H9 (cell line): Measurements from ENCODE around the gene SH2D2A. TPM values are rescaled to one million over a fixed set of nuclear protein-coding genes. Genes with fewer than 3 reads are reported as not detected.

ENCODE experiments used
- DNase-seq: peaks from one replicate; pipeline ENCODE4 v3.0.0-alpha.2; 2017
- H2AFZ ChIP-seq: one replicate; pipeline ENCODE4 v1.6.1; 2013; ENCODE audit warnings: mild to moderate bottlenecking, low read length, control low read depth, moderate library complexity
- H2AK5ac ChIP-seq: 2 replicates; pipeline ENCODE4 v1.6.1; 2013; ENCODE audit warnings: low read length, control low read depth, mixed read lengths; ENCODE audit not compliant: insufficient read length
- H2BK120ac ChIP-seq: one replicate; pipeline ENCODE4 v1.6.1; 2013; ENCODE audit warnings: low read depth, mild to moderate bottlenecking, low read length, control low read depth, inconsistent platforms; ENCODE audit not compliant: poor library complexity, severe bottlenecking
- H2BK12ac ChIP-seq: 2 replicates; pipeline ENCODE4 v1.6.1; 2013; ENCODE audit warnings: low read length, control low read depth, mixed read lengths, low read depth; ENCODE audit not compliant: insufficient read length
- H2BK15ac ChIP-seq: 2 replicates; pipeline ENCODE4 v1.6.1; 2013; ENCODE audit warnings: low read depth, low read length, control low read depth
- H2BK20ac ChIP-seq: one replicate; pipeline ENCODE4 v1.6.1; 2013; ENCODE audit warnings: low read depth, mild to moderate bottlenecking, low read length, control low read depth, inconsistent platforms; ENCODE audit not compliant: poor library complexity, severe bottlenecking
- H2BK5ac ChIP-seq: 2 replicates; pipeline ENCODE4 v1.6.1; 2013; ENCODE audit warnings: low read length, control low read depth, mixed read lengths; ENCODE audit not compliant: insufficient read length
- H3K14ac ChIP-seq: 2 replicates; pipeline ENCODE4 v1.6.1; 2013; ENCODE audit warnings: low read length, control low read depth; ENCODE audit not compliant: insufficient read depth
- H3K18ac ChIP-seq: 2 replicates; pipeline ENCODE4 v1.6.1; 2013; ENCODE audit warnings: low read depth, mild to moderate bottlenecking, mixed read lengths, low read length, control low read depth; ENCODE audit not compliant: insufficient read length
- H3K23ac ChIP-seq: 2 replicates; pipeline ENCODE4 v1.6.1; 2013; ENCODE audit warnings: low read length, control low read depth, mixed read lengths, low read depth; ENCODE audit not compliant: insufficient read length
- H3K23me2 ChIP-seq: 2 replicates; pipeline ENCODE4 v1.6.1; 2013; ENCODE audit warnings: low read depth, mild to moderate bottlenecking, mixed read lengths, low read length, control low read depth; ENCODE audit not compliant: insufficient read length, poor library complexity, severe bottlenecking
- H3K27ac ChIP-seq: 2 replicates; pipeline ENCODE4 v1.5.1; 2013; ENCODE audit warnings: low read length, control low read depth, mixed read lengths, low read depth; ENCODE audit not compliant: insufficient read length
- H3K27me3 ChIP-seq: 2 replicates; pipeline ENCODE4 v1.6.1; 2013; ENCODE audit warnings: low read length, control low read depth, inconsistent platforms; ENCODE audit not compliant: insufficient read depth
- H3K4ac ChIP-seq: 2 replicates; pipeline ENCODE4 v1.6.1; 2013; ENCODE audit warnings: low read depth, mild to moderate bottlenecking, control low read depth, inconsistent platforms, low read length, moderate library complexity
- H3K4me1 ChIP-seq: 2 replicates; pipeline ENCODE4 v1.6.1; 2013; ENCODE audit warnings: low read length, control low read depth, inconsistent platforms; ENCODE audit not compliant: insufficient read depth
- H3K4me2 ChIP-seq: 2 replicates; pipeline ENCODE4 v1.6.1; 2013; ENCODE audit warnings: low read length, control low read depth, mixed read lengths; ENCODE audit not compliant: insufficient read length, insufficient read depth
- H3K56ac ChIP-seq: 2 replicates; pipeline ENCODE4 v1.6.1; 2013; ENCODE audit warnings: low read depth, mild to moderate bottlenecking, mixed read lengths, low read length, control low read depth; ENCODE audit not compliant: insufficient read length
- H3K79me1 ChIP-seq: 2 replicates; pipeline ENCODE4 v1.6.1; 2013; ENCODE audit warnings: low read depth, mild to moderate bottlenecking, moderate library complexity, low read length, control low read depth, inconsistent platforms; ENCODE audit not compliant: insufficient read depth, poor library complexity, severe bottlenecking
- H3K79me2 ChIP-seq: 2 replicates; pipeline ENCODE4 v1.6.1; 2013; ENCODE audit warnings: low read length, control low read depth, inconsistent platforms; ENCODE audit not compliant: insufficient read depth
- H3K9ac ChIP-seq: 2 replicates; pipeline ENCODE4 v1.6.1; 2013; ENCODE audit warnings: low read length, control low read depth, mixed read lengths; ENCODE audit not compliant: insufficient read length; ENCODE audit errors: extremely low read depth
- H3K9me3 ChIP-seq: one replicate; pipeline ENCODE4 v1.6.1; 2013; ENCODE audit warnings: low read depth, low read length, inconsistent platforms; ENCODE audit not compliant: control insufficient read depth
- H3T11ph ChIP-seq: one replicate; pipeline ENCODE4 v1.6.1; 2013; ENCODE audit warnings: mild to moderate bottlenecking, low read length, control low read depth, inconsistent platforms
- H4K20me1 ChIP-seq: one replicate; pipeline ENCODE4 v1.6.1; 2013; ENCODE audit not compliant: control insufficient read depth, insufficient read length, insufficient read depth
- H4K5ac ChIP-seq: 2 replicates; pipeline ENCODE4 v1.6.1; 2013; ENCODE audit warnings: low read depth, mild to moderate bottlenecking, mixed read lengths, low read length, control low read depth; ENCODE audit not compliant: insufficient read length
- H4K8ac ChIP-seq: replicated peaks from 2 replicates; pipeline ENCODE4 v1.6.1; 2013; ENCODE audit warnings: low read length, control low read depth, mixed read lengths, low read depth; ENCODE audit not compliant: insufficient read length
- H4K91ac ChIP-seq: 2 replicates; pipeline ENCODE4 v1.6.1; 2013; ENCODE audit warnings: low read depth, mild to moderate bottlenecking, moderate library complexity, mixed read lengths, low read length, control low read depth; ENCODE audit not compliant: insufficient read length
- H3K27ac Mint-ChIP-seq, 3 experiments: 2 replicates in 2 of 3; 3 replicates in 1 of 3; pipeline ENCODE4 v1.8.0; 2020 to 2021; ENCODE audit warnings: mixed read lengths in 3 of 3, mild to moderate bottlenecking in 1 of 3, moderate library complexity in 1 of 3
- H3K27me3 Mint-ChIP-seq: 2 replicates; pipeline ENCODE4 v1.8.0; 2021; ENCODE audit warnings: low read depth, mild to moderate bottlenecking, moderate library complexity, mixed read lengths
- H3K36me3 Mint-ChIP-seq, 3 experiments: 2 replicates in 2 of 3; 3 replicates in 1 of 3; pipeline ENCODE4 v1.8.0; 2020 to 2021; ENCODE audit warnings: low read depth in 3 of 3, mixed read lengths in 3 of 3; ENCODE audit not compliant: insufficient read depth in 1 of 3
- H3K4me1 Mint-ChIP-seq, 2 experiments: 2 replicates each; pipeline ENCODE4 v1.8.0; 2020; ENCODE audit warnings: mixed read lengths in 2 of 2
- H3K4me3 Mint-ChIP-seq, 2 experiments: 2 replicates in 1 of 2; 3 replicates in 1 of 2; pipeline ENCODE4 v1.8.0; 2020 to 2021; ENCODE audit warnings: mild to moderate bottlenecking in 2 of 2, mixed read lengths in 2 of 2, moderate library complexity in 1 of 2
- H3K9me3 Mint-ChIP-seq, 2 experiments: 2 replicates in 1 of 2; 3 replicates in 1 of 2; pipeline ENCODE4 v1.8.0; 2020; ENCODE audit warnings: mild to moderate bottlenecking in 2 of 2, mixed read lengths in 2 of 2, moderate library complexity in 1 of 2
- WGBS: extraction: QIAGEN DNeasy Blood & Tissue Kit; methylation state at CpG from one replicate; pipeline ENCODE4 v1.1.7; 2013; ENCODE audit warnings: missing lambda C conversion rate, low lambda C conversion rate, mixed read lengths; ENCODE audit not compliant: insufficient read length; ENCODE audit errors: extremely low coverage; 5-methylcytosine and 5-hydroxymethylcytosine counted together
- long read RNA-seq: library from polyadenylated mRNA; unstranded; transcript quantifications from one replicate; pipeline ENCODE4 v2.0.0, GENCODE V29; 2020
- total RNA-seq: library from RNA; stranded (reverse); gene quantifications from 2 replicates; pipeline ENCODE4 v1.2.1, GENCODE V29; 2021
- TF ChIP-seq, protein P1 (sequence below): fragments of 200-600 bp; sonication (generic); conservative IDR thresholded peaks from 3 replicates; pipeline ENCODE4 v1.8.0; 2021; ENCODE audit warnings: antibody characterized with exemption, mild to moderate bottlenecking

Gene SH2D2A
- 2.0 and 2.5 TPM in 2 replicates for total RNA-seq
- long read RNA-seq, partial matches to known transcripts = 0 of 2 reads
- long read RNA-seq, other reads (novel, unspliced or antisense) = 2 of 2 reads

DNA sequence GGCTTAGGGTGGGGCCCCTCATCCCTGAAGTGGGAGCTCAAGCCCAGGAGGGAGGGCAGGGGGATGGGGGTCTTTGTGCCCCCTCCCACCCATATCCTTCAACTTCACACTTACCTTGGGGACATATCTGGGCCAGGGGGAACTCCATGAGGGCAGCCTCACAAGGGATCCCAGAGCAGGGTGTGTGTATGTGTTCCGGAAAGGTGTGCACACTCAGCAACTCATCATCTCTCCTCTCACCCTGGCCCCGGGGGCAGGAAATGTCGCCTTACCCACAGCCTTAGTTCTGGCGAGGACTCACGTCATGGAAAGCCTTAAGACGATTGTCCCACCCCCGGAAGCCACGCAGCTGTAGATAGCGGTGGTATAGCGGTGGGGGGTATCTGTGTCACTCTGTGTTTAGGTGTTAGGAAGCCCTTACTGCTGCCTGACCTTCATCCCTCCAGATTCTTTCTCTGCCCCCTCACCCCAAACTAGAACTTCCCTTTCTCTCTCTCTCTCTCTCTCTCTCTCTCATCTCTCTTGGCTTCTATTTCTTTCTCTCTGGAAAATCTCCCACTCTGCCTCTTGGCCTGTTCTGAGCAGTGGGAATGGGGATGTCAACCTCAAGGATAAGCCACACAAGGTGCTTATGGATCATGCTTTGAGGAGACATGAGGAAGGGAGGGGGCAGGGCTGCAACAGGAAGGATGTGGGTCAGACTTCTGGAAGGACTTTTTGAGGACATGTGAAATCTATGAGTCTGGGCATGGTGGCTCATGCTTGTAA lies at the start of gene SH2D2A:
Gene SH2D2A, minus strand, starts transcription at position 288 of the 768 bp plus-strand sequence. Its CDS starts 140 bp downstream, at position 148.
- Mint-ChIP-seq H3K36me3 (peaks cover 2 to 7% (median 4%) of the 10 kb centered on the region in 3 experiments; a peak in 3 of 7 replicates), H3K4me1 (peaks cover 16 to 25% of the 10 kb centered on the region in 2 experiments), H3K27me3 (peaks cover 81% of the 10 kb centered on the region), H3K4me3 (no peak within 1 kb of the TSS), H3K9me3 (no peaks in the 10 kb centered on the region; a peak in 2 of 5 replicates), H3K27ac (no peak within 1 kb of the TSS)
- Histone ChIP-seq H2BK120ac (no peak within 1 kb of the TSS), H3K14ac (no peak within 1 kb of the TSS), H3K27me3 (peaks cover 11% of the 10 kb centered on the region; the same call in 1 of the 2 replicates), H3T11ph (no peak within 1 kb of the TSS), H3K4ac (no peak within 1 kb of the TSS), H2BK20ac (no peak within 1 kb of the TSS), H3K4me2 (no peak within 1 kb of the TSS), H3K9me3 (no peaks in the 10 kb centered on the region), H2AFZ (no peak within 1 kb of the TSS), H3K23ac (no peak within 1 kb of the TSS), H3K18ac (no peak within 1 kb of the TSS), H4K5ac (no peak within 1 kb of the TSS), H3K56ac (no peak within 1 kb of the TSS), H4K8ac (no peak within 1 kb of the TSS), H3K79me1 (no peaks in the 10 kb centered on the region), H3K79me2 (no peaks in the 10 kb centered on the region), H3K23me2 (peaks cover 5% of the 10 kb centered on the region), H2BK12ac (no peak within 1 kb of the TSS), H3K4me1 (no peaks in the 10 kb centered on the region), H2BK15ac (no peak within 1 kb of the TSS), H2AK5ac (no peak within 1 kb of the TSS), H2BK5ac (no peak within 1 kb of the TSS), H4K20me1 (no peaks in the 10 kb centered on the region), H3K27ac (no peak within 1 kb of the TSS), H3K9ac (no peak within 1 kb of the TSS), H4K91ac (no peak within 1 kb of the TSS)
- TF ChIP-seq, protein P1, sequence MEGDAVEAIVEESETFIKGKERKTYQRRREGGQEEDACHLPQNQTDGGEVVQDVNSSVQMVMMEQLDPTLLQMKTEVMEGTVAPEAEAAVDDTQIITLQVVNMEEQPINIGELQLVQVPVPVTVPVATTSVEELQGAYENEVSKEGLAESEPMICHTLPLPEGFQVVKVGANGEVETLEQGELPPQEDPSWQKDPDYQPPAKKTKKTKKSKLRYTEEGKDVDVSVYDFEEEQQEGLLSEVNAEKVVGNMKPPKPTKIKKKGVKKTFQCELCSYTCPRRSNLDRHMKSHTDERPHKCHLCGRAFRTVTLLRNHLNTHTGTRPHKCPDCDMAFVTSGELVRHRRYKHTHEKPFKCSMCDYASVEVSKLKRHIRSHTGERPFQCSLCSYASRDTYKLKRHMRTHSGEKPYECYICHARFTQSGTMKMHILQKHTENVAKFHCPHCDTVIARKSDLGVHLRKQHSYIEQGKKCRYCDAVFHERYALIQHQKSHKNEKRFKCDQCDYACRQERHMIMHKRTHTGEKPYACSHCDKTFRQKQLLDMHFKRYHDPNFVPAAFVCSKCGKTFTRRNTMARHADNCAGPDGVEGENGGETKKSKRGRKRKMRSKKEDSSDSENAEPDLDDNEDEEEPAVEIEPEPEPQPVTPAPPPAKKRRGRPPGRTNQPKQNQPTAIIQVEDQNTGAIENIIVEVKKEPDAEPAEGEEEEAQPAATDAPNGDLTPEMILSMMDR = no peak
- no peak for DNase-seq
- no CpG with 5 or more reads among the region's 10 CpGs for WGBS
